Nephron (organoid): ENCODE data around the gene MT1E.

Experiments used
- H3K27ac Mint-ChIP-seq, 3 experiments: 2 replicates each; pipeline ENCODE4 v1.8.0; 2020; ENCODE audit warnings: mixed read lengths in 3 of 3, mild to moderate bottlenecking in 2 of 3, moderate library complexity in 1 of 3
- H3K27me3 Mint-ChIP-seq: 2 replicates; pipeline ENCODE4 v1.8.0; 2021; ENCODE audit warnings: low read depth, mild to moderate bottlenecking, moderate library complexity, mixed read lengths
- H3K36me3 Mint-ChIP-seq: 2 replicates; pipeline ENCODE4 v1.8.0; 2020; ENCODE audit warnings: low read depth, mixed read lengths
- H3K4me1 Mint-ChIP-seq: 2 replicates; pipeline ENCODE4 v1.8.0; 2020; ENCODE audit warnings: mixed read lengths
- H3K4me3 Mint-ChIP-seq, 3 experiments: 2 replicates each; pipeline ENCODE4 v1.8.0; 2020; ENCODE audit warnings: mild to moderate bottlenecking in 3 of 3, mixed read lengths in 3 of 3, moderate library complexity in 2 of 3
- H3K9me3 Mint-ChIP-seq: 2 replicates; pipeline ENCODE4 v1.8.0; 2020; ENCODE audit warnings: mixed read lengths
- TF ChIP-seq, protein P1 (sequence below), 3 experiments: fragments of 200-600 bp; sonication (generic); IDR thresholded peaks; one replicate each; pipeline ENCODE4 v1.5.0; 2021; ENCODE audit warnings: antibody characterized with exemption in 3 of 3; ENCODE audit not compliant: unreplicated experiment in 3 of 3

Gene MT1E

DNA sequence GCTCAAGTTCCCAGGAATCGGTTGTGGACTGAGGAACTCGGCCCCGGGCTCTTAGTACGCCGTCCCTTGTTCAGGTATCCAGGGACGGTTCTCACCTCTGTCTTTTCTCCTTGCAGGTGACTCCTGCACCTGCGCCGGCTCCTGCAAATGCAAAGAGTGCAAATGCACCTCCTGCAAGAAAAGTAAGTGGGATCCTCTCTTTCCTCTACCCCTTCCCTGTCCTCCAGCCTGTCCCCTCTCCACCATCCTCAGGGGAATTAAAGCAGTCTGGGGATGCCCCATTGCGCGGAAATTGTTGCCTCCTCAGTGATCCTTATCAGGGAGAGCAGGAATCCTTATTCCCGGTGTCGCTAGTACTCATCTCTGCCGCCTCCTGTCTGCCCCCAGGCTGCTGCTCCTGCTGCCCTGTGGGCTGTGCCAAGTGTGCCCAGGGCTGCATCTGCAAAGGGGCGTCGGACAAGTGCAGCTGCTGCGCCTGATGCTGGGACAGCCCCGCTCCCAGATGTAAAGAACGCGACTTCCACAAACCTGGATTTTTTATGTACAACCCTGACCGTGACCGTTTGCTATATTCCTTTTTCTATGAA, 16.6 kb upstream of the MT1E start:
- H3K36me3 Mint-ChIP-seq, result no peaks in the 10 kb centered on the region
- H3K4me3 Mint-ChIP-seq, result peak overlapping the region; percentile 84 to 88 (median 86)
- TF ChIP-seq, protein P1, sequence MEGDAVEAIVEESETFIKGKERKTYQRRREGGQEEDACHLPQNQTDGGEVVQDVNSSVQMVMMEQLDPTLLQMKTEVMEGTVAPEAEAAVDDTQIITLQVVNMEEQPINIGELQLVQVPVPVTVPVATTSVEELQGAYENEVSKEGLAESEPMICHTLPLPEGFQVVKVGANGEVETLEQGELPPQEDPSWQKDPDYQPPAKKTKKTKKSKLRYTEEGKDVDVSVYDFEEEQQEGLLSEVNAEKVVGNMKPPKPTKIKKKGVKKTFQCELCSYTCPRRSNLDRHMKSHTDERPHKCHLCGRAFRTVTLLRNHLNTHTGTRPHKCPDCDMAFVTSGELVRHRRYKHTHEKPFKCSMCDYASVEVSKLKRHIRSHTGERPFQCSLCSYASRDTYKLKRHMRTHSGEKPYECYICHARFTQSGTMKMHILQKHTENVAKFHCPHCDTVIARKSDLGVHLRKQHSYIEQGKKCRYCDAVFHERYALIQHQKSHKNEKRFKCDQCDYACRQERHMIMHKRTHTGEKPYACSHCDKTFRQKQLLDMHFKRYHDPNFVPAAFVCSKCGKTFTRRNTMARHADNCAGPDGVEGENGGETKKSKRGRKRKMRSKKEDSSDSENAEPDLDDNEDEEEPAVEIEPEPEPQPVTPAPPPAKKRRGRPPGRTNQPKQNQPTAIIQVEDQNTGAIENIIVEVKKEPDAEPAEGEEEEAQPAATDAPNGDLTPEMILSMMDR (IDR thresholded peaks at IDR 0.05; ENCODE audit: unreplicated experiment in 3 of 3), result no peak
- H3K9me3 Mint-ChIP-seq, result no peaks in the 10 kb centered on the region
- H3K27me3 Mint-ChIP-seq, result peaks cover 41% of the 10 kb centered on the region
- H3K27ac Mint-ChIP-seq, result peak overlapping the region; percentile 46 to 95 (median 85)
- H3K4me1 Mint-ChIP-seq, result peaks cover 50% of the 10 kb centered on the region

- Mint-ChIP-seq H3K4me1 (peaks cover 50% of the 10 kb centered on the region), H3K36me3 (no peaks in the 10 kb centered on the region), H3K27me3 (peaks cover 44% of the 10 kb centered on the region), H3K9me3 (no peaks in the 10 kb centered on the region), H3K4me3 (peak overlapping the region; percentile 84 to 88 (median 86)), H3K27ac (peak overlapping the region; percentile 46 to 95 (median 85))
- TF ChIP-seq, protein P1 (IDR thresholded peaks at IDR 0.05; ENCODE audit: unreplicated experiment in 3 of 3), result no peak
Measured at GRCh38 chr16:56609463-56609921, 16.1 kb upstream of the MT1E start.

DNA sequence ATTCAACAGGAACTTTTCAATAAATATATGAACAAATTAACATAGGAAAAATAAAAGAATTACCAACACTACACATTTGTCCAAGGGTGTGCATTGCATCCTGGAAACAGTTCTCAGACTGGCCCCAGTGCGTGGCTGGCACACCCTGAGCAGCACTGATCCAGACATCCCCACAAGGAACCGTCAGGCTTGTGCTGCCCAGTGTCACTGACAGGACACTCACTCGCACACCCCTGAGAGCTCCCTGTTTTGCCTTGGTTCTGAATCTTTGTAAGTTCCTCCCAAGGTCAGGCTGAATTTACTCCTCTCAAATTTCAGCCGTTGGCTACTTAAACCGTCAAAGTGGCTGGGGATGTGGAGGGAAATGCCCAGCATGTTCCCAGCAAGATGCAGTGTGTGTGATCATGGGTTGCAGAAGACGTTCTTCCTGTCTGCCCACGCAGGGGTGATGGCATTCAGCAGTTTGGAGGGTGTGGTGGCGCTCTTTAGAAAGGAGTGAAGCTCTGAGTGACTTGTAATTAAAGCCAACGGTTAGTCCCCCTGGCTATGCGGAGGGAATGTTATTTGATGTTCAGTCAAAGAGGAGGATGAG, 15.5 kb upstream of the MT1E start:
- H3K27me3 Mint-ChIP-seq, result peaks cover 47% of the 10 kb centered on the region
- H3K36me3 Mint-ChIP-seq, result no peaks in the 10 kb centered on the region
- H3K4me1 Mint-ChIP-seq, result peaks cover 50% of the 10 kb centered on the region
- H3K27ac Mint-ChIP-seq, result peak overlapping the region; percentile 14 to 48 (median 47)
- H3K4me3 Mint-ChIP-seq, result peak overlapping the region; percentile 84 to 88 (median 86)
- H3K9me3 Mint-ChIP-seq, result no peaks in the 10 kb centered on the region
- TF ChIP-seq, protein P1 (IDR thresholded peaks at IDR 0.05; ENCODE audit: unreplicated experiment in 3 of 3), result no peak

DNA sequence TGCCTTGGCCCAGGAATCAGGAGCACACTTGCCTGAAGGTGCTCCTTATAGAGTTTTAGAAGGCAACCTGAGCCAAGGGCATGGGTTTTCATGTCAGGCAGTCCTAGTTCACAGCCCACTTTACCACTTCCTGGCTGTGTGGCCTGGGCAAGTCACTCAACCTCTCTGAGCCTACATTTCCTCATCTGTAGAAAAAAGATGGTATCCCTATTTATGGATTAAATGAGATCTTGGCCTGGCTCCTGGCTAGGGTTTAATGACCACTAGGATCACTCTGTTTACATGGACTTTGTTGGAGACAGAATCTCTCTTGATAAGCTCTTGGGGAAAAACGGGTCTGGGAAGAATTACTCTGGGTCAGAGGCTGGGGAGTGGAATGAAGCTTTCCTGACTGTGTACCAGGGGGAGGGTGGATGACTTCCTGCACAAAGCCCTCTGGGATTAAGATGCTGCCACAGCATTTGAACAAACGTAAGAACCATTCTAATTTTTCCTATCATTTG, 14.9 kb upstream of the MT1E start:
- H3K36me3 Mint-ChIP-seq, result no peaks in the 10 kb centered on the region
- peak overlapping the region; percentile 14 to 48 (median 47) for H3K27ac Mint-ChIP-seq
- TF ChIP-seq, protein P1 (IDR thresholded peaks at IDR 0.05; ENCODE audit: unreplicated experiment in 3 of 3), result no peak
- H3K4me3 Mint-ChIP-seq, result peak overlapping the region; percentile 47 to 77 (median 55)
- H3K4me1 Mint-ChIP-seq, result peaks cover 50% of the 10 kb centered on the region
- no peaks in the 10 kb centered on the region for H3K9me3 Mint-ChIP-seq
- peaks cover 45% of the 10 kb centered on the region for H3K27me3 Mint-ChIP-seq

GRCh38 chr16:56611281-56611833, 14.2 kb upstream of the MT1E start:
- Mint-ChIP-seq H3K4me3 (peak overlapping the region in 2 of 3 experiments; percentile 13 to 42), H3K4me1 (peaks cover 47% of the 10 kb centered on the region), H3K27ac (peak overlapping the region in 2 of 3 experiments; percentile 14 to 29), H3K36me3 (no peaks in the 10 kb centered on the region), H3K27me3 (peaks cover 47% of the 10 kb centered on the region), H3K9me3 (no peaks in the 10 kb centered on the region)
- TF ChIP-seq, protein P1 (IDR thresholded peaks at IDR 0.05; ENCODE audit: unreplicated experiment in 3 of 3), result no peak
